ENCODE results near the gene NT5C1B.

DNA sequence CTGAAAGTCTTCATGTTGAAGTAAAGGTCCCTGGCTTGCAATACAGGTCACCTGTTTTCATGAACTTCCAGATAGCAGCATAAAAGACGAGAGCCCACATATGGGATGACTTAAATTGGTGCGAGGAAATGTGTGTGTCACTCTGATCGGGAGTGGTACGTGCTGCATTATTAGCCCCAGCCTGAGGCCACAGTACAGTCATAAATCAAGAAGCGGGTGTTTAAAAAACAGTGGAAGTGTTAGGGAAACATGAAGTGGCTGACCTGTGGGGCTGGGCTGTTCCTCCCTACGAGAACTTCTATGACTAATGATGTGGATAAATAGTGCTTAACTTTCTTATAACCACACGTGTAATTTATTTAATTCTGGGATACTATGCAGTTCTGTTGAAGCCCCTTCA is 53.3 kb downstream of the NT5C1B start:
- TF ChIP-seq CTCF (IDR thresholded peaks at IDR 0.05 in 2 of 3, conservative IDR thresholded peaks at IDR 0.05 in 1 of 3; ENCODE audit: control insufficient read depth in 2 of 3, extremely low read depth in 1 of 3, insufficient read depth in 1 of 3, low read depth in 3 of 3, low read length in 3 of 3) (no peak), SP1 (IDR thresholded peaks at IDR 0.05; ENCODE audit: low read depth, low read length) (no peak), CREB1 (IDR thresholded peaks at IDR 0.05; ENCODE audit: low read depth) (no peak), NFIC (IDR thresholded peaks at IDR 0.05; ENCODE audit: low read depth, low read length) (no peak)

Measured in GM12878 (cell line).